Measurements from ENCODE around the gene VDR. TPM values are rescaled to one million over a fixed set of nuclear protein-coding genes. Genes with fewer than 3 reads are reported as not detected.
A peak's percentile ranks its signal among the peaks of the same experiment; 100 is the strongest.

The VDR gene
- total and polyA plus RNA-seq, 2 experiments from 2014 or later = 3.2 to 4.9 TPM

DNA sequence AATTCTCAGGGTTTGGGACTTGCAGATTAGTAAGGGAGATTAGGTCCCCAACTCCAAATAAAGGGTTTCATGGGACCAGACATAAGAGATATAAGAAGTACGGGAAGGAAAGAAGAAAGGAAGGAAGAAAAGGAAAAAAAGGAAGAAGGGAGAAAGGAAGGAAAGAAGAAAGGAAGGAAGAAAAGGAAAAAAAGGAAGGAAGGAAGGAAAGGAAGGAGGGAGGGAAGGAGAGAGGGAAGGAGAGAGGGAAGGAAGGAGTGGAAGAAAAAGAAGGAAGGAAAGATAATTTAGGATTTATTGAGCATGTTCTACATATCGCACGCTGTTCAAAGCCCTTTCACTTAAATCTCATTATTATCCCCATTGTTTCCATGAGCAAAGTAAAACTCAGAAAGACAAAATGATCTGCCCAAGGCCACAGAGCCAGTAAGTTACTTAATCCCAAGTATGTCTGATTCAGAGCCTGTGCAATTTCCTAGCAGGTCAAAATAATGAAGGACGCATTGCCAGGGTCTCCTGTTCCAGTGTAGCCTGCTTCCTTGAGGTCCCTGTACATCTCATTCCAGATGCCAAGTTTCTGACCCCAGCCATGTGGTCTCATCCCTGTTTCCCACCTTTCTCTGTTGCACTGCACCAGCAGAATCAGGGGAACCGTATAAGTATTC is 81.2 kb downstream of the VDR start:
- Histone ChIP-seq H3K9me2 (replicated peaks; ENCODE audit: insufficient read depth) (no peaks in the 10 kb centered on the region), H2AFZ (no peak overlapping the region), H3K27ac (peak overlapping the region; percentile 98), H3K27me3 (no peaks in the 10 kb centered on the region), H3K4me2 (no peak overlapping the region), H3K36me3 (replicated peaks; ENCODE audit: insufficient read depth, low read depth) (no peaks in the 10 kb centered on the region), H3K9me3 (ENCODE audit: low read depth) (no peaks in the 10 kb centered on the region), H3K4me1 (ENCODE audit: insufficient read depth) (peaks cover 33% of the 10 kb centered on the region), H3K4me3 (no peak overlapping the region), H3K79me2 (peaks cover 26% of the 10 kb centered on the region), H4K20me1 (ENCODE audit: insufficient read depth, poor library complexity, severe bottlenecking) (no peaks in the 10 kb centered on the region)
- no peak for TF ChIP-seq CTCF (IDR thresholded peaks at IDR 0.05; ENCODE audit: poor library complexity)
- no peak for TF ChIP-seq EZH2 (IDR thresholded peaks at IDR 0.05; ENCODE audit: borderline replicate concordance)
- no peak for TF ChIP-seq EZH2phosphoT487 (IDR thresholded peaks at IDR 0.05; ENCODE audit: low read depth, severe bottlenecking, unreplicated experiment)
- WGBS (ENCODE audit: low lambda C conversion rate, missing lambda C conversion rate) = 93% methylated on average over 5 of the region's 5 CpGs
- DNase-seq (ENCODE audit: low spot score) = no peak

GRCh38 chr12:47822863-47823262 is 81.9 kb downstream of the VDR start:
- Histone ChIP-seq H3K4me2 (no peak overlapping the region), H3K9me2 (replicated peaks; ENCODE audit: insufficient read depth) (no peaks in the 10 kb centered on the region), H4K20me1 (ENCODE audit: insufficient read depth, poor library complexity, severe bottlenecking) (peaks cover 2% of the 10 kb centered on the region), H2AFZ (no peak overlapping the region), H3K79me2 (peaks cover 33% of the 10 kb centered on the region), H3K27me3 (no peaks in the 10 kb centered on the region), H3K4me3 (no peak overlapping the region), H3K4me1 (ENCODE audit: insufficient read depth) (peaks cover 35% of the 10 kb centered on the region), H3K27ac (peak overlapping the region; percentile 98), H3K9me3 (ENCODE audit: low read depth) (no peaks in the 10 kb centered on the region), H3K36me3 (replicated peaks; ENCODE audit: insufficient read depth, low read depth) (no peaks in the 10 kb centered on the region)
- TF ChIP-seq EZH2phosphoT487 (IDR thresholded peaks at IDR 0.05; ENCODE audit: low read depth, severe bottlenecking, unreplicated experiment) (no peak), EZH2 (IDR thresholded peaks at IDR 0.05; ENCODE audit: borderline replicate concordance) (no peak), CTCF (IDR thresholded peaks at IDR 0.05; ENCODE audit: poor library complexity) (no peak)
- DNase-seq (ENCODE audit: low spot score) = no peak
- 93% methylated on average over 3 of the region's 3 CpGs for WGBS (ENCODE audit: low lambda C conversion rate, missing lambda C conversion rate)

DNA sequence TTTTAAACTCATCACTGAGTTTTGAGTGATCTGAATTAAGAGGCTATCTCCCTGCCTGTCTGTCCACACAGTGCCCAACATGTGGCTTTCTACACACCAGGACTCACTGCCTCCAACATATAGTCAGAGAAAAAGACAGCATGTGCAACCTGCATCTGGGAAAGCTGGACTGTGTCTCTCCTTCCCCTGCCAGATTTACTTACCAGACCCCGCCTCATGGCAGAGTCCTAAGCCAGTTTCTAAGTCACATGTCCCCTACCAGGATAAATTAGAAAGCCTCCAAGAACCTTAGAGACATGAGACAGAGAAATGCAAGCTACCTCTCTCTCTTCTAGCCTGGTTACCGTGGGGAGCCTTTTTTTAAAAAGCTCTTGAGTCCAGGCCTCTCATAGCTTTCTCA is 82.4 kb downstream of the VDR start:
- Histone ChIP-seq H3K4me3 (no peak overlapping the region), H3K27ac (peak overlapping the region; percentile 98), H4K20me1 (ENCODE audit: insufficient read depth, poor library complexity, severe bottlenecking) (peaks cover 2% of the 10 kb centered on the region), H3K9me2 (replicated peaks; ENCODE audit: insufficient read depth) (no peaks in the 10 kb centered on the region), H3K79me2 (peaks cover 38% of the 10 kb centered on the region), H3K27me3 (no peaks in the 10 kb centered on the region), H2AFZ (no peak overlapping the region), H3K4me1 (ENCODE audit: insufficient read depth) (peaks cover 40% of the 10 kb centered on the region), H3K4me2 (no peak overlapping the region), H3K9me3 (ENCODE audit: low read depth) (no peaks in the 10 kb centered on the region), H3K36me3 (replicated peaks; ENCODE audit: insufficient read depth, low read depth) (no peaks in the 10 kb centered on the region)
- no peak for DNase-seq (ENCODE audit: low spot score)
- TF ChIP-seq CTCF (IDR thresholded peaks at IDR 0.05; ENCODE audit: poor library complexity) = no peak
- 68% methylated on average over 2 of the region's 2 CpGs for WGBS (ENCODE audit: low lambda C conversion rate, missing lambda C conversion rate)
